Transverse colon (tissue), 4 donors: ENCODE measurements around the gene MC1R. TPM values are rescaled to one million over a fixed set of nuclear protein-coding genes. Genes with fewer than 3 reads are reported as not detected.

Experiments
- DNase-seq: peaks from one replicate; pipeline ENCODE4 v3.0.0-alpha.2; 2019
- H3K27ac ChIP-seq, 4 donors: fragments of 200-600 bp; sonication (generic); 2 replicates each; pipeline ENCODE4 v1.5.1; 2016 to 2018; ENCODE audit warnings: inconsistent platforms in 4 of 4
- H3K27me3 ChIP-seq: fragments of 200-600 bp; sonication (generic); 2 replicates; pipeline ENCODE4 v1.5.1; 2017; ENCODE audit warnings: inconsistent platforms
- H3K36me3 ChIP-seq, 4 donors: fragments of 200-600 bp; sonication (generic); 2 replicates each; pipeline ENCODE4 v1.5.1; 2017 to 2019; ENCODE audit warnings: inconsistent platforms in 4 of 4
- H3K4me1 ChIP-seq, 4 donors: fragments of 200-600 bp; sonication (generic); 2 replicates each; pipeline ENCODE4 v1.5.1; 2017 to 2020; ENCODE audit warnings: inconsistent platforms in 4 of 4
- H3K4me3 ChIP-seq, 4 donors: fragments of 200-600 bp; sonication (generic); 1 replicate in 1 of 4; 2 replicates in 3 of 4; pipeline versions ENCODE4 v1.5.1 to v1.6.1; 2017 to 2019; ENCODE audit warnings: inconsistent platforms in 4 of 4
- H3K9me3 ChIP-seq, 2 donors: fragments of 200-600 bp; sonication (generic); 2 replicates each; pipeline ENCODE4 v1.5.1; 2017 to 2019; ENCODE audit warnings: inconsistent platforms in 2 of 2
- EP300 ChIP-seq: sonication (generic); formaldehyde crosslinking; IDR thresholded peaks from one replicate; pipeline ENCODE4 v1.6.1; 2017; ENCODE audit warnings: antibody characterized with exemption, low read depth
- POLR2A ChIP-seq: fragments of 450-650 bp; IDR thresholded peaks from one replicate; pipeline ENCODE4 v1.6.1; 2016; ENCODE audit warnings: antibody characterized with exemption, mild to moderate bottlenecking, moderate library complexity
- POLR2AphosphoS5 ChIP-seq, 3 donors: sonication (generic); formaldehyde crosslinking; IDR thresholded peaks; one replicate each; pipeline ENCODE4 v1.6.1; 2016; ENCODE audit warnings: antibody characterized with exemption in 3 of 3
- WGBS, 2 donors: methylation state at CpG; one replicate each; pipeline ENCODE4 v1.1.5; 2018; ENCODE audit warnings: low coverage in 1 of 2; 5-methylcytosine and 5-hydroxymethylcytosine counted together
- in situ Hi-C, 4 donors: fragments of 200-750 bp; cut with MboI; loops; one replicate each; pipeline versions ENCODE4 v1.15.0 to v1.15.1; 2017; ENCODE audit warnings: low sequenced_read_pairs in 3 of 4, low pct_ligation_motif_present in 1 of 4, low pct_unique_long_range_greater_than_20kb in 1 of 4
- intact Hi-C: fragments of 100-400 bp; cut with DNase I; formaldehyde crosslinking; loops from one replicate; pipeline ENCODE4 v1.15.1; 2023; ENCODE audit warnings: low total_unique reads
- total RNA-seq, 4 donors: library from RNA; depleted of rRNA; stranded (reverse); fragments of >200 nt; gene quantifications; one replicate each; pipeline ENCODE4 v1.1.0, GENCODE V29; 2016
- TF ChIP-seq, protein P1 (sequence below), 5 experiments: fragments of 200-600 bp in 3 of 5; fragments of 450-650 bp in 2 of 5; sonication (generic) in 3 of 5; IDR thresholded peaks; 1 replicate in 2 of 5; 2 replicates in 3 of 5; pipeline ENCODE4 v1.5.1; 2016 to 2017; ENCODE audit warnings: antibody characterized with exemption in 5 of 5, inconsistent platforms in 3 of 5, mild to moderate bottlenecking in 2 of 5, moderate library complexity in 1 of 5

Gene MC1R
- total RNA-seq, 4 donors from 2014 or later, result 2.9 to 7.2 (median 6.7) TPM

DNA sequence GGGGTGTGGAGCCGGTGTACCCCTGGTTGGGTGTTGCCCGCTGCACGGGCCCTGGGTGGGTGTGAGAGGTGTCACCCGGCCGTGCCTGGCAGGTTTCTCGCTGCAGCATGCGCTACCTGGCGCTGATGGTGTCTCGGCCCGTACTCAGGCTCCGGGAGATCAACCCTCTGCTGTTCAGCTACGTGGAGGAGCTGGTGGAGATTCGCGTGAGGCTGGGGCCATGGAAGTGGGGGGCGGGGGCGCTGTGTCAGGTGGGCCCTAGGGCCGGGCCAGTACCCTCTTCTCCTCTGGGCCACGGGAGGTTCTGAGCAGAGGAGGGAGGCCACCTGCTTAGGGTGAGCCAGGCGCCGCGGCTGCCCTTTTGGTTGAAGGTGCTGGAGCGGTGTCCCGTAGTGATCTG is 43.3 kb downstream of the MC1R start:
- H3K27ac ChIP-seq, result no peak overlapping the region
- no peak overlapping the region for H3K4me3 ChIP-seq
- WGBS, 2 donors, result 96% methylated on average over 22 of the region's 23 CpGs; no CpG with 5 or more reads in 1 of the 2 donors
- H3K36me3 ChIP-seq, result peaks cover 0 to 5% (median 2%) of the 10 kb centered on the region in 4 donors
- no peak for DNase-seq
- H3K4me1 ChIP-seq, result no peaks in the 10 kb centered on the region
- intact Hi-C loops (no loop called here), in situ Hi-C loops (no loop called here)
- H3K27me3 ChIP-seq, result no peaks in the 10 kb centered on the region
- no peaks in the 10 kb centered on the region for H3K9me3 ChIP-seq
- TF ChIP-seq POLR2AphosphoS5 (IDR thresholded peaks at IDR 0.05) (no peak), POLR2A (no peak), EP300 (no peak)
- TF ChIP-seq, protein P1, sequence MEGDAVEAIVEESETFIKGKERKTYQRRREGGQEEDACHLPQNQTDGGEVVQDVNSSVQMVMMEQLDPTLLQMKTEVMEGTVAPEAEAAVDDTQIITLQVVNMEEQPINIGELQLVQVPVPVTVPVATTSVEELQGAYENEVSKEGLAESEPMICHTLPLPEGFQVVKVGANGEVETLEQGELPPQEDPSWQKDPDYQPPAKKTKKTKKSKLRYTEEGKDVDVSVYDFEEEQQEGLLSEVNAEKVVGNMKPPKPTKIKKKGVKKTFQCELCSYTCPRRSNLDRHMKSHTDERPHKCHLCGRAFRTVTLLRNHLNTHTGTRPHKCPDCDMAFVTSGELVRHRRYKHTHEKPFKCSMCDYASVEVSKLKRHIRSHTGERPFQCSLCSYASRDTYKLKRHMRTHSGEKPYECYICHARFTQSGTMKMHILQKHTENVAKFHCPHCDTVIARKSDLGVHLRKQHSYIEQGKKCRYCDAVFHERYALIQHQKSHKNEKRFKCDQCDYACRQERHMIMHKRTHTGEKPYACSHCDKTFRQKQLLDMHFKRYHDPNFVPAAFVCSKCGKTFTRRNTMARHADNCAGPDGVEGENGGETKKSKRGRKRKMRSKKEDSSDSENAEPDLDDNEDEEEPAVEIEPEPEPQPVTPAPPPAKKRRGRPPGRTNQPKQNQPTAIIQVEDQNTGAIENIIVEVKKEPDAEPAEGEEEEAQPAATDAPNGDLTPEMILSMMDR (IDR thresholded peaks at IDR 0.05), result no peak

DNA sequence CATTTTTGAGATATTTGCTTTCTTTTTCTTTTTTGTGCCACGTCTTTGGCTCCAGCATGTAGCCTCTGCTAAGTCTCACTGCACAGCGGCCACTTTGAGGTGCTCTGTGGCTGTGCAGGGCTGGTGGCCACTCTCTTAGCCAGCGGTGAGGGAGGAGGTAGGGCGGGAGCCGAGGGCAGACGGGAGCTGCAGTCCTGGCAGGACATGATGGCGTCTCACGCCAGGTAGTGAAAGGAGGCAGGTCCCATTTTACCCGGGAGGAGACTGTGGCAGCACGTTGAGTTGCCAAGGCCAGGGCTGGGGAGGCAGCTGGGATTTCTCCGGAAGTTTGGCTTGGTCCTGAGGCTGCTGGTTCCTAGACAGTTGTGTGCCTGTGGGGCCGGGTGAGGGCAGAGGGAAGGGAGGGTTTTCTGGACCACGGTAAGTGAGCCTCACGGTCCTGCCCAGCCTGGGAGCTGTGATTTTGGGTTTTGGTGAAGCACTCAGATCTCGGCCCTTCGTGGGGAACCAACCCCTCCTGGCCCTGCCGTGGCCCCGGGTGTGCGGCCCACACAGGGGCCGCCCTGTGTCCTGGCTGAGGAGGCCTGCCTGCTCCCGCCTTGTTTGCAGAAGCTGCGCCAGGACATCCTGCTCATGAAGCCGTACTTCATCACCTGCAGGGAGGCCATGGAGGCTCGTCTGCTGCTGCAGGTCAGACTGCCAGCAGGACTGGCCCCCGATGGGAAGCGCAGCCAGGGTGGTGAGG is 44.3 kb downstream of the MC1R start:
- no peak for DNase-seq
- Histone ChIP-seq H3K4me1 (no peaks in the 10 kb centered on the region), H3K27ac (no peak overlapping the region), H3K4me3 (no peak overlapping the region), H3K27me3 (no peaks in the 10 kb centered on the region), H3K9me3 (no peaks in the 10 kb centered on the region), H3K36me3 (peaks cover 0 to 1% (median 0%) of the 10 kb centered on the region in 4 donors)
- intact Hi-C loops, result no loop called here
- WGBS, 2 donors, result 86 to 100% methylated on average over 2 to 25 of the region's 26 CpGs
- TF ChIP-seq EP300, result no peak
- no peak for TF ChIP-seq POLR2AphosphoS5 (IDR thresholded peaks at IDR 0.05)
- TF ChIP-seq, protein P1 (IDR thresholded peaks at IDR 0.05), result no peak
- no peak for TF ChIP-seq POLR2A
- in situ Hi-C loops, result no loop called here

DNA sequence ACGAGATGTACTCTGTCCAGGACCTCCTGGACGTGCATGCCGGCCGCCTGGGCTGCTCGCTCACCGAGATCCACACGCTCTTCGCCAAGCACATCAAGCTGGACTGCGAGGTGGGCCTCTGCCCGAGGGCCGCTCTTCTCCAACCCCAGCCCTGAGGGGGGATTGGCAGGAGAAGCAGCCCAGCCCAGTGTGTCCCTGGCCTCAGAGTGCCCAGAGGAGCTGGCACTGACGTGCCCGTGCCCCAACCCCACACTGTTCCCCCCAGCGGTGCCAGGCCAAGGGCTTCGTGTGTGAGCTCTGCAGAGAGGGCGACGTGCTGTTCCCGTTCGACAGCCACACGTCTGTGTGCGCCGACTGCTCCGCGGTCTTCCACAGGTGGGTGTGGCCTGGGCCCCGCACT is 45.5 kb downstream of the MC1R start:
- intact Hi-C loops (no loop called here), in situ Hi-C loops (no loop called here)
- TF ChIP-seq EP300 (no peak), POLR2AphosphoS5 (IDR thresholded peaks at IDR 0.05) (no peak), POLR2A (no peak)
- TF ChIP-seq, protein P1 (IDR thresholded peaks at IDR 0.05), result no peak
- H3K4me3 ChIP-seq, result no peak overlapping the region
- WGBS, 2 donors, result 91% methylated on average over 22 of the region's 25 CpGs; no CpG with 5 or more reads in 1 of the 2 donors
- no peak overlapping the region for H3K27ac ChIP-seq
- no peak for DNase-seq
- H3K36me3 ChIP-seq, result no peaks in the 10 kb centered on the region
- no peaks in the 10 kb centered on the region for H3K27me3 ChIP-seq
- no peaks in the 10 kb centered on the region for H3K9me3 ChIP-seq
- no peaks in the 10 kb centered on the region for H3K4me1 ChIP-seq

DNA sequence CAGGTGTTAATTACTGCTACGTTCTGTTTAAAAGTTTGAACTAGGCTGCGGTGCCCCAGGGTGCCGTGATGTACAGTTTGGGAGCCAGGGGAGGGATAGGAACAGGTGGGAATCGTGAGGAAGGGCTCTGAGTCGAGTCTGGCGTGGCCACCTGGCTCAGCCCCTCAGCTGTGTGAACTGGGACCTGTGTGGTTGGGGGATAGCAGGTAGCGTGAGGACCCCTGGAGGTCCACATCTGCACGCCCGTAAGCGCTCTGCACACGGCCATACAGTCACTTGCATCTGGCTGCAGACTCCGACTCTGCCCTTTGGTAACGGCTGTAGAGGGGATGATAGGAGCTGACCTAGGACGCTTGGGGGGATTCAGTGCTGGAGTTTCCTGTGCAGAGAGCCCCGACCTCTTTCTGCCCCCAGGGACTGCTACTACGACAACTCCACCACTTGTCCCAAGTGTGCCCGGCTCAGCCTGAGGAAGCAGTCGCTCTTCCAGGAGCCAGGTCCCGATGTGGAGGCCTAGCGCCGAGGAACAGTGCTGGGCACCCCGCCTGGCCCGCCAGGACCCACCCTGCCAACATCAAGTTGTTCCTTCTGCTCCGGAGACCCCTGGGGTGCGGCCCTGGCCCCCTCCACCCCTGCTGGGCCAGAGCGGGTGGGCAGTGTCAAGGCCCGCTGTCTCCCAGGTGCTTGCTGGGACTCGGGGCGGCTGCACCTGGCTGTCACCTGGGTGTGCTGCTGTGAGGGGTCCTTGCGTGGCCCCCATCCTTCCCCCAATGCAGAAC is 47.0 kb downstream of the MC1R start:
- Histone ChIP-seq H3K4me1 (no peaks in the 10 kb centered on the region), H3K27me3 (no peaks in the 10 kb centered on the region), H3K4me3 (no peak overlapping the region), H3K9me3 (no peaks in the 10 kb centered on the region), H3K36me3 (no peaks in the 10 kb centered on the region), H3K27ac (no peak overlapping the region)
- WGBS, 2 donors, result 88% methylated on average over 22 of the region's 30 CpGs; no CpG with 5 or more reads in 1 of the 2 donors
- TF ChIP-seq POLR2A (no peak), EP300 (no peak), POLR2AphosphoS5 (IDR thresholded peaks at IDR 0.05) (no peak)
- TF ChIP-seq, protein P1 (IDR thresholded peaks at IDR 0.05), result no peak
- no peak for DNase-seq
- in situ Hi-C loops (no loop called here), intact Hi-C loops (no loop called here)
